NCI-H1930 (cell line): Measurements from ENCODE around the gene TCIRG1.
"Not testable (repeated sequence)": the region's sequence is repeated elsewhere in the genome, so short reads cannot be mapped to it uniquely, and the experiment has no call there.

ENCODE experiments used
- DNase-seq, 2 experiments: peaks; one replicate each; lab custom pipeline; 2025; lab: John Stamatoyannopoulos, UW

TCIRG1 gene

DNA sequence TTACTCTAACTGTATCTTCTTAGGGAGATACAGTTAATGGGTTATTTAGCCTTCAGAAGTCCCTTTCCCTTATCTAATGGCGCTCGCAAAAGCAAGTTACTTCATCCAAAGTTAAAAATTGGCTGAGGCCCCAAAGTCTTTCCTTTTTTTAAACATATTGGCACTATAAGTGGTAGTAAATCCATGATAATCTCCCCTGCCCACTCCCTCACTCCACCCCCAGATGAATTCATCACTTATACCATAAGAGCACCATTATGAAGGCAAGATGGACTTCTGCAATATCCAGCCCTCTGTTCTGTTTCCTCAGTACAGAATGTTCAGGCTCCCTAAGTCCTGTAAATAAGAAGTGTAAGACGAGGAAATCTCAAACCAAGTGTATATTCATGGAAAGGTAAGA is 44.7 kb downstream of the TCIRG1 start:
- DNase-seq, result no peak

DNA sequence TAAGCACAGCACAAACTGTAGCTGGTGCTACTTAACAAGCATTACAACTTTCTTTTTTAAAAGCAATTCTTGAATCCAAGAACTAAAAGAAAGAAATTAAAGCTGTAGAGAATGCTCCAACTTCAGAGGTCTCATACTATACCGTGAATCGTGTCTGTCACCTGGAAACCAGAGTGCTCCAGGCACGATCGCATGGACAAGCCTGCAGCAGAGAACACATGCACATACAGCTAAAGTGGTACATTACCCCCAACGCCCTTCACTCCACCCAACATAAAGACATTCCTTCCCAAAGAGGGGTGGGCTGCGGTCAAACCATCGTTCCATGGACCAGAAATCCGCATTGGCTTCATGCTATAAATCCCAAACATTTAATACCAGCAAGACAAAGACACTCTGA is 50.9 kb downstream of the TCIRG1 start:
- DNase-seq, result no peak

DNA sequence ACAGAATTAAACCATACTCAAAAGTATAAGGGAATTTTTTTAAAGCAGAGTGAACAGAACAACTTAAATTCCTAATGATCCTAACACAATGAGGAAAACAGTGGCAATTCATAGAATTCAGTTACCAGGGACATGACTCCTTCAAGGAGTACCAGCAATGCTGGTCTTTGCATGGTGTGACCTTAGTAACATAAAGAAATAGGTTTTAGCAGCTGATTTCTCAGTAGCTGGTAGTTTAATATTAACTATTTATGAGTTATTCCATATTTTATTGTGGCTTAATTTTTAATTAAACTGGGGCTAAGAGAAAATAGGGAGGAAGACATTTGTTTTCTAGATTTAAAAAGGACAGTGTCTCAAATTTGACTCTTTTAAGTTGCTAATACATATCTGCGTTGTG is 51.5 kb downstream of the TCIRG1 start:
- DNase-seq, result no peak

DNA sequence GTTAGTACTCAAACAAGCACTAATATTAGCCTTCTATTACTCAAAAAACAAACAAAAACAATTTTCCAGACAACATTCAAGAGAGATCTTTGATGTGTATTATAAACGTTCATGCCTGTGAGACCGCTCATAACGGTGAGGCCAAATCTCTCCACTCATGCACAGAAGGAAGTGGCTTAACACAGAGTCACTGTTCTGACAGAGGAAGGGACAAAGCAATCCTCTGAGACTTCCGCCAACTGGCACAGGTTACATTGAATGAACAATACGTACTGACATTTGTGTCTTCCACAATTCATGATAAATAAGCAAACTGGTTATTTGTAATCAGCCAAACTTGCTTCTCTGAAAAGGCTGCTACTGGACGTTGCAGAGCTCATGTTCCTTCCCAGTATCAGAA is 51.9 kb downstream of the TCIRG1 start:
- no peak for DNase-seq

DNA sequence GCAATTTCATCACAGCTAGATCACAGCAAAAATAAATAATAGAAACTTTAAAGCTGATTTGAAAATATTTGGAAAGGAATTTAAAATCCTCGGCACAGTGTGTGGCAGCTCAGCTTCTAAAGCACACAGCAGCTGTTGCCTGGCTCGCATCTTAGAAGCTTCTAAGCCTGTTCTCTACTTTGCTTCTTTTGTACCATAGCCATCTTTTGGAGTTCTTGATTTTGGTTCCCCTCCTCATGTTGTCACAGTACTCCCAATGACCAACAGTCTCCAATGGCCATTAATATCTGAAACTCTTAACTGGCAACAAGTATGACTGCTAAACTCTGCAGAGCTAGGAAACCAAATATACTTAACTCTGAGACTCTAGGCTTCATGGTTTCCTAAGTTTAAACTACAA is 53.6 kb downstream of the TCIRG1 start:
- no peak for DNase-seq

DNA sequence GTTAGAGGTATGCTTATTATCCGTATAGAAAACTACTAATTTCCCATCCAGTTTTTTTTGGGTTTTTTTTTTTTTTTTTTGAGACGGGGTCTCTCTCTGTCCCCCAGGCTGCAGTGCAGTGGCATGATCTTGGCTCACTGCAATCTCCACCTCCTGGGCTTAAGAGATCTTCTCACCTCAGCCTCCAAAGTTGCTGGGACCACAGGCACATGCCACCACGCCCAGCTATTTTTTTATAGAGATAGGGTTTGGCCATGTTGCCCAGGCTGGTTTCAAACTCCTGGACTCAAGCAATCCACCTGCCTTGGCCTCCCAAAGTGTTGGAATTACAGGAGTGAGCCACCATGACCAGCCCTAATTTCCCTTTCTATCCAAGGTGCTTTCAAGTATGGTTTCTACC is 54.1 kb downstream of the TCIRG1 start:
- not testable (repeated sequence) for DNase-seq

DNA sequence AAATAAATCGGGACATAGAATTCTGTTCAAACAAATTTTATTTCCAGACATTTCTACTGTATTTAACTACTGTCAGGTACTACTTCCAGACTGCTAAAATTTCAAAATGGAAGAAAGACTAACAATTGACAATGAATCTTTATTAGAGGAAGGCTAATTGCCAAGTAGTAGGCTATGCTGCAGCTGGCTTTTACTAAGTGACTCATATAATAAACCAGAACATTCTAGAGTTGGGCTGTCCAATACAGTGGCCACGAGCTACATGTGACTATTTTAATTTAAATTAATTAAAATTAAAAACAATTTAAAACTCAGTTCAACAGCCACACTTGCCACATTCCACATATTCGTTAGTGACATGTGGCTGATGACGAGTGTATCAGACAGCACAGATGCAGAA is 54.7 kb downstream of the TCIRG1 start:
- no peak for DNase-seq

DNA sequence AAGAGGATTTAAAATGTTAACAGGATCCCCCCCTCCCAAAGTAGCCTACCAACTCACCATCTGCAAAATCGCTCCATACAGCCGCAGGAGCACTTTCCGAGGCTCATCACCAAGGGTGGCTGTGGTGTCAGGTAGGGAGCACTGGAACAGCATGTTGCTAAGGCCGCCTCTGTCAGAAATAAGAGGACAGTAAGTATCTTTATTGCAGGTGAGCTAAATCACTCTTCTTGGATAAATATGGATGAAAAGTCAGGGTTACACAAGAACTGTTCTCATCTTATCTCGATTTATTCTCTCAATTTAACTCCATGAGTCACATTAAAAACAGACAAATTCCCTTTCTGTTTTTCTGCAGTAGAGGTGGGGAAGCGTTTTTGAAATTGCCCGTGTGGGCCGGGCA is 58.1 kb downstream of the TCIRG1 start:
- DNase-seq, result no peak

DNA sequence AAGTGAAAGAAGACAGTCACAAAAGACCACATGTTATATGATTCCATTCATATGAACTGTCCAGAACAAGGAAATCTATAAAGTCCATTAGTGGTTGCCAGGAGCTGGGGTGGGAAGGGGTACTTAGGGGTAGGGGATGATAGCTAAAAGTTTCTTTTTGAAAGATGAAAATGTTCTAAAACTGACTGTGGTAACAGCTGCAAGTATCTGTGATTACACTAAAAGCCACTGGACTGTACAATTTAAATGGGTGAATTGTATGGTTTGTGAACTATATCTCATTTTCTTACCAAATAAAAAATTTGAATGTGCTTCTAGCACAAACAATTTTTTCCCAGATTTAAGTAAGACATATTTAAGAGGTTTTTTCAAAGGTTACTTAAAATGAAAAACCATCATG is 60.2 kb downstream of the TCIRG1 start:
- no peak for DNase-seq

DNA sequence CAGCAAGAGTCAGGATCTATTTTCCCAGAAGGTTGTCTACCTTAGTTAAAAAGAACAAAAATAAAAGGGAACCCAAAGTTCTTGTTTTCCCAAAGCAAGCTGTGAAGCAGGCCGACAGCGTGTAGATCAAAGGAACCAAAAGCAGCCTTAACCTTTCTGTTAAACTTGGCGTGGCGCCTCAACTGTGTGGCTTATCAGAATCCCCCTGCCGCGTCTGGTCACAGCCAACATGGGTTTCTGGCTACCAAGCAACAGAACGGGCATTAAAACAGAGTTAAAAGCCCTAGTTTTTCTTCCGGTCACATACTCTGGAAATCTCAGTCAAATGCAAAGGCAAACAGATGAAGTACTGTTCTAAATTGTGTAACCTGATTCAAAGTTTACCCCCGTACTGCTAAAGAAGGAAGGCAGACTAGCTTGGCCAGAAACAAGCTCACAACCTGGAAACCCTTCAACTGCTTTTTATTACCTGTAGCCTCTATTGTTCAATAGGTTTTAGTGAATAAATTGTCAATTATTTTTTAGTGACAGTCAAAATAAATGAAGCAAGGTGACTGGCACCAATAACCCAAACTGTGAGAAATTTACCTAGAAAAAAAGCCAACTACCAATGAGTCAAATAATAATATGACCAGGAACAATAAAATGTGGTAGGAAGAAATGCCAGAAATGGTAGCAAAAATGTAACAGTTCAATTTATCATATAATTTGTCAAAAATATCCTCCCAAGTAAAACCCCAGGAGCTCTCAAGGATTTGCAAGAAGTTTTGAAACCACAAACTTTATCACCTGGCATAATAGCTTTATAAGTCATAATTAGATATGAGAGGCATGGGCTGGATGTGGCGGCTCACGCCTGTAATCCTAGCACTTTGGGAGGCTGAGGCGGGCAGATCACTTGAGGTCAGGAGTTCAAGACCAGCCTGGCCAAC is 60.9 kb downstream of the TCIRG1 start:
- DNase-seq, result no peak
